Measurements from ENCODE around the gene RGS14.

The RGS14 gene

GRCh38 chr5:177357459-177358351 lies at the start of gene RGS14:
Gene RGS14, plus strand, starts transcription at chr5:177357924. Its CDS starts 101 bp downstream, at chr5:177358025.
- DNase-seq (ENCODE audit: low spot score), result peak; percentile 69

- no peak for DNase-seq (ENCODE audit: low spot score)
These were observed 49.0 kb upstream of the RGS14 start for GRCh38 chr5:177308740-177309139.

GRCh38 chr5:177309351-177310191 lies 48.2 kb upstream of the RGS14 start:
- peak; percentile 74 for DNase-seq (ENCODE audit: low spot score)

- DNase-seq (ENCODE audit: low spot score), result no peak
These were observed 47.4 kb upstream of the RGS14 start for GRCh38 chr5:177310332-177310731.

GRCh38 chr5:177310757-177311391 lies 46.9 kb upstream of the RGS14 start:
- DNase-seq (ENCODE audit: low spot score), result no peak

GRCh38 chr5:177311392-177311722 lies 46.4 kb upstream of the RGS14 start:
- DNase-seq (ENCODE audit: low spot score), result peak; percentile 50

- DNase-seq (ENCODE audit: low spot score), result peak; percentile 98
These were observed 45.7 kb upstream of the RGS14 start, which contains the start of gene MXD3 for GRCh38 chr5:177311723-177312648. Gene MXD3, minus strand, starts transcription at chr5:177311898. Its CDS starts 68 bp downstream, at chr5:177311830.

GRCh38 chr5:177312649-177313181 lies 45.0 kb upstream of the RGS14 start:
- no peak for DNase-seq (ENCODE audit: low spot score)

GRCh38 chr5:177313561-177314259 lies 44.0 kb upstream of the RGS14 start:
- no peak for DNase-seq (ENCODE audit: low spot score)

GRCh38 chr5:177314376-177315342 lies 43.1 kb upstream of the RGS14 start:
- no peak for DNase-seq (ENCODE audit: low spot score)

GRCh38 chr5:177315411-177315810 lies 42.3 kb upstream of the RGS14 start:
- no peak for DNase-seq (ENCODE audit: low spot score)

- no peak for DNase-seq (ENCODE audit: low spot score)
These were observed 41.7 kb upstream of the RGS14 start for GRCh38 chr5:177316005-177316404.

- DNase-seq (ENCODE audit: low spot score), result peak; percentile 84
These were observed 39.8 kb upstream of the RGS14 start for GRCh38 chr5:177317959-177318377.

GRCh38 chr5:177319913-177320588 lies 37.7 kb upstream of the RGS14 start:
- DNase-seq (ENCODE audit: low spot score), result no peak

GRCh38 chr5:177320879-177321278 lies 36.8 kb upstream of the RGS14 start:
- DNase-seq (ENCODE audit: low spot score), result no peak

- no peak for DNase-seq (ENCODE audit: low spot score)
These were observed 31.8 kb upstream of the RGS14 start for GRCh38 chr5:177325868-177326381.

GRCh38 chr5:177327539-177328522 lies 29.9 kb upstream of the RGS14 start:
- DNase-seq (ENCODE audit: low spot score), result peak; percentile 63

All from AG20443 (cell line).